Adrenal gland (tissue), 12 donors: ENCODE data around the gene PDCD2. TPM values are rescaled to one million over a fixed set of nuclear protein-coding genes. Genes with fewer than 3 reads are reported as not detected.

Source experiments
- DNase-seq, 7 donors: peaks; one replicate each; pipeline ENCODE4 v3.0.0-alpha.2; 2019 to 2020
- H3K27ac ChIP-seq, 5 donors: fragments of 200-600 bp; sonication (generic) in 4 of 5; 1 replicate in 3 of 5; 2 replicates in 2 of 5; pipeline versions ENCODE4 v1.5.1 to v1.8.0; 2016 to 2020; ENCODE audit warnings: mild to moderate bottlenecking in 1 of 5
- H3K27me3 ChIP-seq: fragments of 200-600 bp; 2 replicates; pipeline ENCODE4 v1.8.0; 2021
- H3K36me3 ChIP-seq, 2 donors: fragments of 200-600 bp; replicated peaks in 1 of 2; 1 replicate in 1 of 2; 2 replicates in 1 of 2; pipeline versions ENCODE4 v1.5.1 to v1.8.0; 2018 to 2022
- H3K4me1 ChIP-seq, 2 donors: fragments of 200-600 bp; replicated peaks in 1 of 2; 1 replicate in 1 of 2; 2 replicates in 1 of 2; pipeline versions ENCODE4 v1.5.1 to v1.8.0; 2018 to 2021
- H3K4me3 ChIP-seq, 4 donors: fragments of 200-600 bp; sonication (generic) in 3 of 4; one replicate each; pipeline ENCODE4 v1.5.1; 2016 to 2018
- H3K9me3 ChIP-seq, 3 donors: fragments of 200-600 bp; sonication (generic) in 1 of 3; replicated peaks in 1 of 3; 1 replicate in 2 of 3; 2 replicates in 1 of 3; pipeline versions ENCODE4 v1.5.1 to v1.8.0; 2016 to 2021
- POLR2A ChIP-seq, 2 donors: fragments of 450-650 bp; IDR thresholded peaks; one replicate each; pipeline ENCODE4 v1.6.1; 2017; ENCODE audit warnings: antibody characterized with exemption in 2 of 2, mild to moderate bottlenecking in 2 of 2, moderate library complexity in 1 of 2
- WGBS, 4 donors: extraction: QIAGEN DNeasy Blood & Tissue Kit in 2 of 4; methylation state at CpG; one replicate each; pipeline versions ENCODE4 v1.1.5 to v1.1.7; 2013 to 2017; 5-methylcytosine and 5-hydroxymethylcytosine counted together
- intact Hi-C, 2 donors: fragments of 100-400 bp; cut with DNase I; formaldehyde crosslinking; loops; one replicate each; pipeline versions ENCODE4 v1.14.1 to v1.15.0; 2022 to 2023
- polyA plus RNA-seq, 3 donors: library from polyadenylated mRNA; stranded (reverse); fragments of 200-250 nt in 2 of 3; fragments of 350-450 nt in 1 of 3; fragmentation: Illumina TruSeq in 1 of 3; extraction: RNeasy Lipid Tissue Mini Kit (QIAGEN cat#74804) in 1 of 3; gene quantifications; one replicate each; pipeline ENCODE4 v1.2.3, GENCODE V29; 2013 to 2014
- total RNA-seq, 9 donors: library from RNA; depleted of rRNA in 4 of 9; stranded (reverse); fragments of >200 nt in 4 of 9; fragments of 120-200 nt in 1 of 9; fragmentation: NEBNext Ultra II Directional in 1 of 9; extraction: Animal tissue kit (Norgen Biotek cat#: 25700) in 1 of 9; gene quantifications; one replicate each; pipeline versions ENCODE4 v1.1.0 to v1.2.4, GENCODE V29; 2013 to 2023
- TF ChIP-seq, protein P1 (sequence below), 6 experiments: fragments of 450-650 bp in 4 of 6; fragments of 200-600 bp in 2 of 6; sonication (generic) in 1 of 6; IDR thresholded peaks; 1 replicate in 5 of 6; 2 replicates in 1 of 6; pipeline versions ENCODE4 v1.5.1 to v1.8.0; 2016 to 2021; ENCODE audit warnings: antibody characterized with exemption in 6 of 6, mild to moderate bottlenecking in 2 of 6, moderate library complexity in 1 of 6
- donor health status: healthy with polysubstance abuse.
- donor health status: Bipolar disorder and iron deficiency.
- donor health status: DM: yes; HTN: yes; CAD: no.
- donor health status: DM: no; HTN: no; CAD: no.
- donor health status: DM: no; HTN: no; CAD: no.
- donor health status: DM: yes; HTN: yes; CAD: no.

PDCD2 gene
- total and polyA plus RNA-seq, 12 donors: 42.8 to 119 (median 56.6) TPM

DNA sequence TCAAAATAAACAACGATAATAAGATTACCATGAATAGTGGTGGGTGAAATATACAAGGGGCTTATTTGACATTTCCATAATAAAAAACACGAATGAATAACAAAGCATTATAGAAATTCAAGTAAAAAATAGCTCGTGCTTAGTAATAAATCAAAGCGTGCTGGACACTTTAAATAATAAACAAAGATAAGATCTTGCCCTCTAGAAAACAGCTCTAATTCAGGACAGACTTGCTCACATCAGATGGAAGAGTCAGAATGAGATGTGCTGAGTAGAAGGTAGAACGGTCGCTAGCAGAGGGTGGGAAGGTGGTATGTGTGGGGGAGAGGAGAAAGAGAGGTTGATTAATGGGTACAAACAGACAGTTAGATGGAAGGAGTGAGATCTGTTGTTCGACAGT lies 58.6 kb downstream of the PDCD2 start:
- no peak overlapping the region for H3K4me3 ChIP-seq
- no peak overlapping the region for H3K27ac ChIP-seq
- TF ChIP-seq, protein P1, sequence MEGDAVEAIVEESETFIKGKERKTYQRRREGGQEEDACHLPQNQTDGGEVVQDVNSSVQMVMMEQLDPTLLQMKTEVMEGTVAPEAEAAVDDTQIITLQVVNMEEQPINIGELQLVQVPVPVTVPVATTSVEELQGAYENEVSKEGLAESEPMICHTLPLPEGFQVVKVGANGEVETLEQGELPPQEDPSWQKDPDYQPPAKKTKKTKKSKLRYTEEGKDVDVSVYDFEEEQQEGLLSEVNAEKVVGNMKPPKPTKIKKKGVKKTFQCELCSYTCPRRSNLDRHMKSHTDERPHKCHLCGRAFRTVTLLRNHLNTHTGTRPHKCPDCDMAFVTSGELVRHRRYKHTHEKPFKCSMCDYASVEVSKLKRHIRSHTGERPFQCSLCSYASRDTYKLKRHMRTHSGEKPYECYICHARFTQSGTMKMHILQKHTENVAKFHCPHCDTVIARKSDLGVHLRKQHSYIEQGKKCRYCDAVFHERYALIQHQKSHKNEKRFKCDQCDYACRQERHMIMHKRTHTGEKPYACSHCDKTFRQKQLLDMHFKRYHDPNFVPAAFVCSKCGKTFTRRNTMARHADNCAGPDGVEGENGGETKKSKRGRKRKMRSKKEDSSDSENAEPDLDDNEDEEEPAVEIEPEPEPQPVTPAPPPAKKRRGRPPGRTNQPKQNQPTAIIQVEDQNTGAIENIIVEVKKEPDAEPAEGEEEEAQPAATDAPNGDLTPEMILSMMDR (IDR thresholded peaks at IDR 0.05): no peak
- TF ChIP-seq POLR2A (IDR thresholded peaks at IDR 0.05): no peak
- H3K4me1 ChIP-seq: no peaks in the 10 kb centered on the region
- WGBS, 4 donors: 43 to 59% (median 53%) methylated on average over 7 of the region's 7 CpGs
- intact Hi-C loops: loop anchor here in 1 of 2 donors (10.0 kb wide), 1 partner anchor 731 kb away; no protein-coding TSS in a partner anchor
- H3K27me3 ChIP-seq: no peaks in the 10 kb centered on the region
- no peaks in the 10 kb centered on the region for H3K36me3 ChIP-seq
- H3K9me3 ChIP-seq: no peaks in the 10 kb centered on the region
- no peak for DNase-seq

Other genes with a start within 250 kb of the PDCD2 start
- 100 to 1,000 TPM; 129 to 442 (median 180) TPM for gene PSMB1, start 31.3 kb downstream of the PDCD2 start, total RNA-seq
- gene PSMB1, start 31.3 kb downstream of the PDCD2 start, polyA plus RNA-seq: 100 to 1,000 TPM; 163 to 317 (median 288) TPM
- 10 to 100 TPM; 11.1 to 27.8 (median 16.6) TPM for gene TBP, start 30.3 kb downstream of the PDCD2 start, total RNA-seq
- gene TBP, start 30.3 kb downstream of the PDCD2 start, polyA plus RNA-seq: 10 to 100 TPM; 10.4 to 18.2 (median 10.5) TPM